OCI-LY3 (cell line): ENCODE data around the gene FERMT2.

Experiments used
- CTCF ChIP-seq: fragments of 200-600, 300-600 bp; sonication (generic); IDR thresholded peaks from 2 replicates; pipeline ENCODE4 v1.5.1; 2014; ENCODE audit warnings: antibody characterized with exemption, low read length, low read depth
- EZH2phosphoT487 ChIP-seq: fragments of 200-600 bp; shearing (Covaris generic); IDR thresholded peaks from 2 replicates; pipeline ENCODE4 v1.6.1; 2018; ENCODE audit warnings: antibody characterized with exemption, mixed run types, low read depth

- TF ChIP-seq CTCF (no peak), EZH2phosphoT487 (no peak)
These were observed 32.4 kb downstream of the FERMT2 start for GRCh38 chr14:52918486-52918885.
